ENCODE data around the gene ERGIC2. TPM values are rescaled to one million over a fixed set of nuclear protein-coding genes. Genes with fewer than 3 reads are reported as not detected.

The ERGIC2 gene, protein sequence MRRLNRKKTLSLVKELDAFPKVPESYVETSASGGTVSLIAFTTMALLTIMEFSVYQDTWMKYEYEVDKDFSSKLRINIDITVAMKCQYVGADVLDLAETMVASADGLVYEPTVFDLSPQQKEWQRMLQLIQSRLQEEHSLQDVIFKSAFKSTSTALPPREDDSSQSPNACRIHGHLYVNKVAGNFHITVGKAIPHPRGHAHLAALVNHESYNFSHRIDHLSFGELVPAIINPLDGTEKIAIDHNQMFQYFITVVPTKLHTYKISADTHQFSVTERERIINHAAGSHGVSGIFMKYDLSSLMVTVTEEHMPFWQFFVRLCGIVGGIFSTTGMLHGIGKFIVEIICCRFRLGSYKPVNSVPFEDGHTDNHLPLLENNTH
- 54.5 and 58.8 TPM in 2 replicates for total RNA-seq

DNA sequence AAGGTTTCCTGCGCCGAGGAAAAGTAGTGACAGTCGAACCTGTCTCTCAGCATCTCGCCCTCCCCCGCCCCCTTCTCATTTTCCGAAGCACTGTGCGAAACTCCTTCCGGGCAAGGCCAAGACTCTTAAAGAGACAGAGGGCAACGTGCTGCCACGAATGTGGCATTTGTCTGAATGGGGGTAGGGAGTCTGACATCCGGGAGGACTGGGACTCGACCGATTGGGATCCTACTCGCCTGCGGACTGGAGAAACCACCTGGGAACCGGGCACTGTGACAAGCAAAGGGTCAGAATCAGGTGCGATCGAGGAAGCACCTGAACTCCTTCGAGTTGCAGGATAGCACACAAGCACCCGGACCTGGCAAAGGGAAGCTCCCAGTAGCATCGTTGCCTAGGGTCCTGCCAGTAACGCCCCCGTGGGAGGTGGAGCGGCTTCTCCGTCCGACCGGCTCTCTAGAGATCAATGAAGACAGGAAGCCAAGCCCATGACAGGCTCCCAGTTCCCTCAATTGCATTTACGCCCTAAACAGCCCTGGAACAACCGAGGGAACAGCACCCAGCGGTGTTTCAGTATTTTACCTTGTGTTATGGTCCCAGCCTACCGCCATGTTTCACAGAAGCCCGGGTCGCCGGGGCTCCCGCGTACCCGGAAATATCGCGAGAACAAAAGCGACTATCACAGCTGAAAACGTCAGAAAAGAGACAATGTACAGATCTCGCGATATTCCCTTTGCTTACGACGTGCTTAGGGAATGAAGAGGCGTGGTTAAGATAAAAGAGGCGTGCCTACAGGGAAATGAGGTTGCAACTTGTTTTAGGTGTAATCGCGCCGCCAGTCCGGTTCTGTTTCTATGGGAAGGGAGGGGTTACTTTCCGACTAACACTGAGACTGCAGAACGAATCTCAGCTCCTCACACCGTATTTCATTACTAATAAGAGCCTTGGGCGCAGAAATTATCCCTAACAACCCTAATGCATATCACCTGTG, at the start of gene ERGIC2:
TSS of gene ERGIC2 (minus strand) at position 637 of the 988 bp plus-strand sequence. CDS start 9,539 bp downstream, outside the sequence.

Other genes starting within 250 kb of the ERGIC2 start
- 2.1 and 5.2 TPM in 2 replicates for gene FAR2, start 231.9 kb downstream of the ERGIC2 start, total RNA-seq
- under 0.01 TPM in 2 replicates for gene OVCH1, start 116.5 kb upstream of the ERGIC2 start, total RNA-seq